ENCODE results near the gene SHISAL2A. TPM values are rescaled to one million over a fixed set of nuclear protein-coding genes. Genes with fewer than 3 reads are reported as not detected.

SHISAL2A gene
- total and polyA plus RNA-seq, 4 donors: 0.14 to 0.33 (median 0.22) TPM; not detected in 1

- Histone ChIP-seq H3K4me1 (ENCODE audit: control insufficient read depth in 4 of 4, insufficient read depth in 4 of 4, low read length in 3 of 4) (peaks cover 2 to 23% (median 20%) of the 10 kb centered on the region in 4 donors), H3K27ac (ENCODE audit: low read depth in 1 of 2, low read length in 2 of 2) (no peak overlapping the region), H3K36me3 (ENCODE audit: control insufficient read depth in 4 of 4, insufficient read depth in 3 of 4, low read depth in 1 of 4, low read length in 3 of 4) (no peaks in the 10 kb centered on the region), H3K9ac (ENCODE audit: low read depth in 1 of 2, low read length in 2 of 2) (no peak overlapping the region), H3K27me3 (ENCODE audit: control insufficient read depth in 4 of 4, insufficient read depth in 4 of 4, low read length in 3 of 4) (no peaks in the 10 kb centered on the region), H3K9me3 (ENCODE audit: control insufficient read depth in 4 of 4, low read length in 3 of 4) (no peaks in the 10 kb centered on the region), H3K4me3 (ENCODE audit: low read depth in 1 of 3, low read length in 3 of 3) (no peak overlapping the region)
- TF ChIP-seq CTCF (IDR thresholded peaks at IDR 0.05; ENCODE audit: low read depth, low read length, missing input control): no peak
- TF ChIP-seq, protein P1, sequence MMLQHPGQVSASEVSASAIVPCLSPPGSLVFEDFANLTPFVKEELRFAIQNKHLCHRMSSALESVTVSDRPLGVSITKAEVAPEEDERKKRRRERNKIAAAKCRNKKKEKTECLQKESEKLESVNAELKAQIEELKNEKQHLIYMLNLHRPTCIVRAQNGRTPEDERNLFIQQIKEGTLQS (IDR thresholded peaks at IDR 0.05): no peak
- no peak for TF ChIP-seq EGR1 (IDR thresholded peaks at IDR 0.05; ENCODE audit: low read depth in 2 of 2)
- no peak for TF ChIP-seq RXRA (IDR thresholded peaks at IDR 0.05)
- TF ChIP-seq FOXA2 (IDR thresholded peaks at IDR 0.05): no peak
- TF ChIP-seq TAF1 (conservative IDR thresholded peaks at IDR 0.05): no peak
- TF ChIP-seq FOXA1 (IDR thresholded peaks at IDR 0.05): no peak
- no peak for TF ChIP-seq SP1 (IDR thresholded peaks at IDR 0.05)
- TF ChIP-seq, protein P2, sequence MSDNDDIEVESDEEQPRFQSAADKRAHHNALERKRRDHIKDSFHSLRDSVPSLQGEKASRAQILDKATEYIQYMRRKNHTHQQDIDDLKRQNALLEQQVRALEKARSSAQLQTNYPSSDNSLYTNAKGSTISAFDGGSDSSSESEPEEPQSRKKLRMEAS (IDR thresholded peaks at IDR 0.05): no peak
- no peak for TF ChIP-seq GABPA (IDR thresholded peaks at IDR 0.05 in 1 of 2, conservative IDR thresholded peaks at IDR 0.05 in 1 of 2)
- no peak for TF ChIP-seq RAD21 (IDR thresholded peaks at IDR 0.05)
- TF ChIP-seq NR2F2 (IDR thresholded peaks at IDR 0.05): no peak
- TF ChIP-seq HNF4G (IDR thresholded peaks at IDR 0.05): no peak
- no peak for TF ChIP-seq YY1 (IDR thresholded peaks at IDR 0.05)
- WGBS: 87% methylated on average over 6 of the region's 6 CpGs
- no peak for DNase-seq (ENCODE audit: low spot score)
Observed at GRCh38 chr1:52674497-52675384, 41.8 kb downstream of the SHISAL2A start.

GRCh38 chr1:52676249-52676903, 43.4 kb downstream of the SHISAL2A start:
- Histone ChIP-seq H3K36me3 (ENCODE audit: control insufficient read depth in 4 of 4, insufficient read depth in 3 of 4, low read depth in 1 of 4, low read length in 3 of 4) (no peaks in the 10 kb centered on the region), H3K27me3 (ENCODE audit: control insufficient read depth in 4 of 4, insufficient read depth in 4 of 4, low read length in 3 of 4) (no peaks in the 10 kb centered on the region), H3K9me3 (ENCODE audit: control insufficient read depth in 4 of 4, low read length in 3 of 4) (no peaks in the 10 kb centered on the region), H3K4me3 (ENCODE audit: low read depth in 1 of 3, low read length in 3 of 3) (no peak overlapping the region), H3K27ac (ENCODE audit: low read depth in 1 of 2, low read length in 2 of 2) (no peak overlapping the region), H3K9ac (ENCODE audit: low read depth in 1 of 2, low read length in 2 of 2) (no peak overlapping the region), H3K4me1 (ENCODE audit: control insufficient read depth in 4 of 4, insufficient read depth in 4 of 4, low read length in 3 of 4) (peaks cover 5 to 26% (median 21%) of the 10 kb centered on the region in 4 donors)
- DNase-seq (ENCODE audit: low spot score): no peak
- TF ChIP-seq HNF4G (IDR thresholded peaks at IDR 0.05): no peak
- TF ChIP-seq, protein P2 (IDR thresholded peaks at IDR 0.05): no peak
- 86% methylated on average over 8 of the region's 8 CpGs for WGBS

All from liver (tissue), 9 donors.